IMR-90 (cell line): Measurements from ENCODE around the gene ZNF280B.

Source experiments
- BHLHE40 ChIP-seq: fragments of 150-350 bp; IDR thresholded peaks from 2 replicates; pipeline ENCODE4 v1.6.1; 2016; ENCODE audit warnings: mild to moderate bottlenecking, low read depth, low read length
- CTCF ChIP-seq: conservative IDR thresholded peaks from 2 replicates; pipeline ENCODE4 v1.5.1; 2012; ENCODE audit warnings: mild to moderate bottlenecking, low read depth, low read length, improper control_type of control experiment
- ELK1 ChIP-seq: fragments of 150-350 bp; IDR thresholded peaks from 2 replicates; pipeline ENCODE4 v1.6.1; 2016; ENCODE audit warnings: low read depth, mild to moderate bottlenecking, low read length, moderate library complexity, borderline replicate concordance
- FOS ChIP-seq: fragments of 150-350 bp; IDR thresholded peaks from 2 replicates; pipeline ENCODE4 v1.6.1; 2016; ENCODE audit warnings: low read depth, low read length
- MXI1 ChIP-seq: IDR thresholded peaks from 2 replicates; pipeline ENCODE4 v1.6.1; 2012; ENCODE audit warnings: low read depth, mild to moderate bottlenecking, low read length, moderate library complexity, borderline replicate concordance
- POLR2A ChIP-seq: IDR thresholded peaks from 2 replicates; pipeline ENCODE4 v1.6.1; 2012; ENCODE audit warnings: mild to moderate bottlenecking, low read depth, low read length
- RFX5 ChIP-seq: IDR thresholded peaks from 2 replicates; pipeline ENCODE4 v1.8.0; 2012; ENCODE audit warnings: low read depth, mild to moderate bottlenecking, low read length, moderate library complexity
- SMC3 ChIP-seq: fragments of 150-350 bp; IDR thresholded peaks from 2 replicates; pipeline ENCODE4 v1.6.1; 2016; ENCODE audit warnings: low read depth, mild to moderate bottlenecking, antibody characterized with exemption, low read length, moderate library complexity
- USF2 ChIP-seq: fragments of 150-350 bp; IDR thresholded peaks from 2 replicates; pipeline ENCODE4 v1.6.1; 2017; ENCODE audit warnings: mild to moderate bottlenecking, antibody characterized with exemption, low read length, low read depth

GRCh38 chr22:22465094-22465602, 43.4 kb downstream of the ZNF280B start:
- TF ChIP-seq CTCF (no peak), POLR2A (no peak), BHLHE40 (no peak), SMC3 (no peak), FOS (no peak), USF2 (no peak), RFX5 (no peak), MXI1 (no peak), ELK1 (no peak)
